Measurements from ENCODE around the gene VWA8. TPM values are rescaled to one million over a fixed set of nuclear protein-coding genes. Genes with fewer than 3 reads are reported as not detected.
"Not testable (repeated sequence)": the region's sequence is repeated elsewhere in the genome, so short reads cannot be mapped to it uniquely, and the experiment has no call there.

Gene VWA8
- total RNA-seq, 3 donors from 2014 or later, result 18.4 to 43.5 (median 34.7) TPM

- H3K9me3 ChIP-seq, result no peaks in the 10 kb centered on the region
- no peak for DNase-seq (ENCODE audit: low spot score in 2 of 2)
- no peak overlapping the region for H3K27ac ChIP-seq
- no peaks in the 10 kb centered on the region for H3K36me3 ChIP-seq
- intact Hi-C loops (cut with DNase I; ENCODE audit: low total_unique reads), result no loop called here
- H3K27me3 ChIP-seq, result no peaks in the 10 kb centered on the region
- TF ChIP-seq POLR2AphosphoS5 (IDR thresholded peaks at IDR 0.05) (no peak), CTCF (IDR thresholded peaks at IDR 0.05) (no peak), POLR2A (IDR thresholded peaks at IDR 0.05) (no peak)
- no peaks in the 10 kb centered on the region for H3K4me1 ChIP-seq
- no peak overlapping the region for H3K4me3 ChIP-seq
Measured at GRCh38 chr13:41891119-41891518, 69.8 kb downstream of the VWA8 start.

- intact Hi-C loops (cut with DNase I; ENCODE audit: low total_unique reads), result no loop called here
- no peak for DNase-seq (ENCODE audit: low spot score in 2 of 2)
Measured at GRCh38 chr13:41883147-41883546, 77.8 kb downstream of the VWA8 start.

GRCh38 chr13:41881890-41882289, 79.0 kb downstream of the VWA8 start:
- H3K4me3 ChIP-seq; intact Hi-C loops (cut with DNase I; ENCODE audit: low total_unique reads); H3K4me1 ChIP-seq; H3K27ac ChIP-seq; H3K36me3 ChIP-seq; H3K9me3 ChIP-seq; H3K27me3 ChIP-seq; DNase-seq (ENCODE audit: low spot score in 2 of 2): not testable (repeated sequence)

More at GRCh38 chr13:41883147-41883546, 77.8 kb downstream of the VWA8 start:
- Histone ChIP-seq H3K27me3 (no peaks in the 10 kb centered on the region), H3K27ac (no peak overlapping the region), H3K4me3 (no peak overlapping the region), H3K9me3 (no peaks in the 10 kb centered on the region), H3K36me3 (peaks cover 3% of the 10 kb centered on the region), H3K4me1 (no peaks in the 10 kb centered on the region)
- TF ChIP-seq POLR2AphosphoS5 (IDR thresholded peaks at IDR 0.05) (no peak), CTCF (IDR thresholded peaks at IDR 0.05) (no peak)

- H3K27me3 ChIP-seq, result no peaks in the 10 kb centered on the region
- H3K27ac ChIP-seq, result no peak overlapping the region
- TF ChIP-seq CTCF (IDR thresholded peaks at IDR 0.05) (no peak), POLR2A (IDR thresholded peaks at IDR 0.05) (no peak), POLR2AphosphoS5 (IDR thresholded peaks at IDR 0.05) (no peak)
- DNase-seq (ENCODE audit: low spot score in 2 of 2), result no peak
- H3K4me1 ChIP-seq, result no peaks in the 10 kb centered on the region
- H3K9me3 ChIP-seq, result no peaks in the 10 kb centered on the region
- H3K4me3 ChIP-seq, result no peak overlapping the region
- intact Hi-C loops (cut with DNase I; ENCODE audit: low total_unique reads), result no loop called here
- H3K36me3 ChIP-seq, result peaks cover 3% of the 10 kb centered on the region
Measured at GRCh38 chr13:41880966-41881365, 79.9 kb downstream of the VWA8 start.

GRCh38 chr13:41864658-41865057, 96.3 kb downstream of the VWA8 start:
- TF ChIP-seq POLR2AphosphoS5 (IDR thresholded peaks at IDR 0.05), result no peak
- Histone ChIP-seq H3K4me3 (no peak overlapping the region), H3K27me3 (no peaks in the 10 kb centered on the region), H3K36me3 (no peaks in the 10 kb centered on the region), H3K4me1 (no peaks in the 10 kb centered on the region), H3K27ac (no peak overlapping the region), H3K9me3 (no peaks in the 10 kb centered on the region)
- intact Hi-C loops (cut with DNase I; ENCODE audit: low total_unique reads), result no loop called here
- no peak for DNase-seq (ENCODE audit: low spot score in 2 of 2)

- H3K9me3 ChIP-seq; H3K4me3 ChIP-seq; DNase-seq (ENCODE audit: low spot score in 2 of 2); H3K4me1 ChIP-seq; intact Hi-C loops (cut with DNase I; ENCODE audit: low total_unique reads); H3K27me3 ChIP-seq; H3K36me3 ChIP-seq; H3K27ac ChIP-seq: not testable (repeated sequence)
Measured at GRCh38 chr13:41862659-41863058, 98.2 kb downstream of the VWA8 start.

- H3K36me3 ChIP-seq, result no peaks in the 10 kb centered on the region
- no peaks in the 10 kb centered on the region for H3K9me3 ChIP-seq
- no peak overlapping the region for H3K4me3 ChIP-seq
- no peak overlapping the region for H3K27ac ChIP-seq
- H3K27me3 ChIP-seq, result no peaks in the 10 kb centered on the region
- DNase-seq (ENCODE audit: low spot score in 2 of 2), result no peak
- no peak for TF ChIP-seq POLR2AphosphoS5 (IDR thresholded peaks at IDR 0.05)
- TF ChIP-seq CTCF (IDR thresholded peaks at IDR 0.05), result no peak
- TF ChIP-seq POLR2A (IDR thresholded peaks at IDR 0.05), result no peak
- intact Hi-C loops (cut with DNase I; ENCODE audit: low total_unique reads), result no loop called here
- H3K4me1 ChIP-seq, result no peaks in the 10 kb centered on the region
Measured at GRCh38 chr13:41859565-41859964, 101.3 kb downstream of the VWA8 start.

All from breast epithelium (tissue), 4 donors.